Stimulated activated CD4-positive, alpha-beta T cell treated with anti-CD3 and anti-CD28 coated beads, TNF-alpha, amount 100 ng/mL, for 4 hours (primary cell): ENCODE measurements around the gene CDA.
"Not testable (repeated sequence)": the region's sequence is repeated elsewhere in the genome, so short reads cannot be mapped to it uniquely, and the experiment has no call there.

ENCODE experiments used
- DNase-seq, 3 experiments: peaks; one replicate each; pipeline ENCODE4 v3.0.0-alpha.2; 2020; ENCODE audit warnings: low read depth in 3 of 3

Gene CDA

GRCh38 chr1:20586953-20587660 lies 1.8 kb upstream of the CDA start:
- DNase-seq = no peak

- no peak for DNase-seq
These were observed 1.2 kb upstream of the CDA start for GRCh38 chr1:20587661-20588053.

- no peak for DNase-seq
These were observed 708 bp downstream of the CDA start for GRCh38 chr1:20589331-20590278.

- no peak for DNase-seq
These were observed 1.4 kb downstream of the CDA start for GRCh38 chr1:20590306-20590777.

- no peak for DNase-seq
These were observed 4.9 kb downstream of the CDA start for GRCh38 chr1:20593756-20594155.

- DNase-seq = no peak
These were observed 5.8 kb downstream of the CDA start for GRCh38 chr1:20594746-20595145.

- DNase-seq = no peak
These were observed 7.2 kb downstream of the CDA start for GRCh38 chr1:20596106-20596505.

GRCh38 chr1:20597650-20598049 lies 8.8 kb downstream of the CDA start:
- DNase-seq = no peak

GRCh38 chr1:20600156-20600555 lies 11.3 kb downstream of the CDA start:
- DNase-seq = no peak

GRCh38 chr1:20601129-20601825 lies 12.4 kb downstream of the CDA start:
- no peak for DNase-seq

- no peak for DNase-seq
These were observed 14.1 kb downstream of the CDA start for GRCh38 chr1:20602851-20603450.

- no peak for DNase-seq
These were observed 14.9 kb downstream of the CDA start for GRCh38 chr1:20603504-20604464.

GRCh38 chr1:20604678-20605077 lies 15.8 kb downstream of the CDA start:
- DNase-seq = no peak

GRCh38 chr1:20606801-20607570 lies 18.1 kb downstream of the CDA start:
- not testable (repeated sequence) for DNase-seq

GRCh38 chr1:20609541-20609940 lies 20.6 kb downstream of the CDA start:
- no peak for DNase-seq

- DNase-seq = no peak
These were observed 22.1 kb downstream of the CDA start for GRCh38 chr1:20610970-20611369.

GRCh38 chr1:20611652-20612051 lies 22.8 kb downstream of the CDA start:
- no peak for DNase-seq

- DNase-seq = no peak
These were observed 23.4 kb downstream of the CDA start for GRCh38 chr1:20612221-20612746.

- no peak for DNase-seq
These were observed 25.3 kb downstream of the CDA start for GRCh38 chr1:20614131-20614579.
